Neural cell (in vitro differentiated cells): ENCODE data around the gene PIP4K2A. TPM values are rescaled to one million over a fixed set of nuclear protein-coding genes. Genes with fewer than 3 reads are reported as not detected.

Experiments used
- H2AFZ ChIP-seq: fragments of 200-600, 300-800 bp; sonication (generic), shearing (Covaris generic); 2 replicates; pipeline ENCODE4 v1.6.0; 2014; ENCODE audit warnings: low read depth, mild to moderate bottlenecking, antibody characterized with exemption, low read length, moderate library complexity
- H3F3A ChIP-seq: fragments of 200-600 bp; shearing (Covaris generic); 2 replicates; pipeline ENCODE4 v1.6.1; 2016; ENCODE audit warnings: mild to moderate bottlenecking, moderate library complexity, mixed read lengths, antibody characterized with exemption, low read length; ENCODE audit not compliant: insufficient read depth, poor library complexity, severe bottlenecking
- H3K27ac ChIP-seq: fragments of 200-600, 300-800 bp; sonication (generic), shearing (Covaris generic); 2 replicates; pipeline ENCODE4 v1.5.1; 2014; ENCODE audit warnings: mild to moderate bottlenecking, low read length, moderate library complexity
- H3K27me3 ChIP-seq: fragments of 300-800, 200-600 bp; sonication (generic), shearing (Covaris generic); 2 replicates; pipeline ENCODE4 v1.6.0; 2014; ENCODE audit warnings: mild to moderate bottlenecking, low read depth, low read length, moderate library complexity; ENCODE audit not compliant: insufficient read depth
- H3K36me3 ChIP-seq: fragments of 300-800, 200-600 bp; sonication (generic), shearing (Covaris generic); 2 replicates; pipeline ENCODE4 v1.5.1; 2014; ENCODE audit warnings: mild to moderate bottlenecking, antibody characterized with exemption, low read length, moderate library complexity; ENCODE audit not compliant: insufficient read depth
- H3K4me2 ChIP-seq: fragments of 300-800, 200-600 bp; sonication (generic), shearing (Covaris generic); 2 replicates; pipeline ENCODE4 v1.6.0; 2014; ENCODE audit warnings: mild to moderate bottlenecking, low read length
- H3K4me3 ChIP-seq: fragments of 300-800, 200-600 bp; sonication (generic), shearing (Covaris generic); 2 replicates; pipeline ENCODE4 v1.5.1; 2014; ENCODE audit warnings: mild to moderate bottlenecking, low read length, moderate library complexity
- H3K79me2 ChIP-seq: fragments of 200-600 bp; shearing (Covaris generic); replicated peaks from 2 replicates; pipeline ENCODE4 v1.6.0; 2014; ENCODE audit warnings: mild to moderate bottlenecking, low read length, moderate library complexity; ENCODE audit not compliant: insufficient read depth
- H3K9ac ChIP-seq: fragments of 300-800, 200-600 bp; sonication (generic), shearing (Covaris generic); 2 replicates; pipeline ENCODE4 v1.6.1; 2016; ENCODE audit warnings: mild to moderate bottlenecking, low read length, mixed read lengths
- H3K9me2 ChIP-seq: fragments of 200-600 bp; shearing (Covaris generic); 2 replicates; pipeline ENCODE4 v1.6.1; 2016; ENCODE audit warnings: mild to moderate bottlenecking, low read length, mixed read lengths; ENCODE audit not compliant: insufficient read depth
- H3K9me3 ChIP-seq: fragments of 200-600, 300-800 bp; sonication (generic), shearing (Covaris generic); 2 replicates; pipeline ENCODE4 v1.6.1; 2016; ENCODE audit warnings: mild to moderate bottlenecking, mixed run types, low read length, moderate library complexity, mixed read lengths
- H4K20me1 ChIP-seq: fragments of 200-600 bp; shearing (Covaris generic); 2 replicates; pipeline ENCODE4 v1.6.1; 2016; ENCODE audit warnings: mild to moderate bottlenecking, mixed run types; ENCODE audit not compliant: insufficient read depth
- EP300 ChIP-seq: fragments of 450-650 bp; conservative IDR thresholded peaks from 2 replicates; pipeline ENCODE4 v1.6.1; 2014; ENCODE audit warnings: antibody characterized with exemption, mild to moderate bottlenecking, moderate library complexity; ENCODE audit not compliant: poor library complexity, severe bottlenecking
- EZH2 ChIP-seq: fragments of 200-600, 300-800 bp; shearing (Covaris generic), sonication (generic); IDR thresholded peaks from 2 replicates; pipeline ENCODE4 v1.6.1; 2014; ENCODE audit warnings: antibody characterized with exemption, low read length, borderline replicate concordance, mild to moderate bottlenecking; ENCODE audit not compliant: insufficient read depth, poor library complexity, severe bottlenecking
- MXI1 ChIP-seq: fragments of 450-650 bp; conservative IDR thresholded peaks from 2 replicates; pipeline ENCODE4 v1.6.1; 2014; ENCODE audit warnings: antibody characterized with exemption, mild to moderate bottlenecking; ENCODE audit not compliant: poor library complexity, severe bottlenecking
- POLR2AphosphoS5 ChIP-seq: IDR thresholded peaks from 2 replicates; pipeline ENCODE4 v1.6.1; 2012
- RAD21 ChIP-seq: fragments of 450-650 bp; conservative IDR thresholded peaks from 2 replicates; pipeline ENCODE4 v1.6.1; 2014; ENCODE audit warnings: antibody characterized with exemption, mild to moderate bottlenecking, moderate library complexity
- SMC3 ChIP-seq: fragments of 450-650 bp; conservative IDR thresholded peaks from 2 replicates; pipeline ENCODE4 v1.6.1; 2014; ENCODE audit warnings: antibody characterized with exemption, mild to moderate bottlenecking, moderate library complexity; ENCODE audit not compliant: poor library complexity
- TAF1 ChIP-seq: IDR thresholded peaks from 2 replicates; pipeline ENCODE4 v1.6.1; 2012; ENCODE audit warnings: low read depth
- polyA plus RNA-seq: library from polyadenylated mRNA; depleted of rRNA; stranded (reverse); fragments of >200 nt; gene quantifications from 2 replicates; pipeline ENCODE4 v1.2.3, GENCODE V29; 2014
- TF ChIP-seq, protein P1 (sequence below): IDR thresholded peaks from 2 replicates; pipeline ENCODE4 v1.6.1; 2012; ENCODE audit warnings: borderline replicate concordance
- TF ChIP-seq, protein P2 (sequence below): fragments of 450-650 bp; IDR thresholded peaks from 2 replicates; pipeline ENCODE4 v1.5.1; 2014; ENCODE audit warnings: antibody characterized with exemption, mild to moderate bottlenecking, moderate library complexity; ENCODE audit not compliant: poor library complexity, severe bottlenecking

Gene PIP4K2A
- polyA plus RNA-seq, 1 donor from 2014 or later = 12.6 TPM

DNA sequence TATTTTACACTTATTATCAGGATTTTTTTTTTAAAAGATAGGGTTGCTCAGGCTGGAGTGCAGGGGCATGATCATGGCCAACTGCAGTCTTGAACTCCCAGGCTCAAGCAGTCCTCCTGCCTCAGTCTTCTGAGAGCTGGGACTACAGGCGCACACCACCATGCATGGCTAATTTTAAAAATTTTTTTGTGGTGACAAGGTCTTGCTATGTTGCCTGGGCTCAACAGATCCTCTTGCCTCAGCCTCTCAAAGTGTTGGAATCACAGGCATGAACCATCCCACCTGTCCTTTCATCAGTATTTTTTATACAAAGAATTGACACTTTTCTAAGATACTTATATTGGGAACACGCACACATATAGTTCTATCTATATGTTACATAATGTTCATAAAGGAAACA is 99.3 kb downstream of the PIP4K2A start:
- H3K4me2 ChIP-seq = no peak overlapping the region
- H3F3A ChIP-seq = no peaks in the 10 kb centered on the region
- H3K9ac ChIP-seq = no peak overlapping the region
- H3K27me3 ChIP-seq = no peaks in the 10 kb centered on the region
- no peaks in the 10 kb centered on the region for H4K20me1 ChIP-seq
- TF ChIP-seq EZH2 (no peak), POLR2AphosphoS5 (no peak), RAD21 (no peak), EP300 (no peak), SMC3 (no peak), MXI1 (no peak), TAF1 (no peak)
- TF ChIP-seq, protein P1, sequence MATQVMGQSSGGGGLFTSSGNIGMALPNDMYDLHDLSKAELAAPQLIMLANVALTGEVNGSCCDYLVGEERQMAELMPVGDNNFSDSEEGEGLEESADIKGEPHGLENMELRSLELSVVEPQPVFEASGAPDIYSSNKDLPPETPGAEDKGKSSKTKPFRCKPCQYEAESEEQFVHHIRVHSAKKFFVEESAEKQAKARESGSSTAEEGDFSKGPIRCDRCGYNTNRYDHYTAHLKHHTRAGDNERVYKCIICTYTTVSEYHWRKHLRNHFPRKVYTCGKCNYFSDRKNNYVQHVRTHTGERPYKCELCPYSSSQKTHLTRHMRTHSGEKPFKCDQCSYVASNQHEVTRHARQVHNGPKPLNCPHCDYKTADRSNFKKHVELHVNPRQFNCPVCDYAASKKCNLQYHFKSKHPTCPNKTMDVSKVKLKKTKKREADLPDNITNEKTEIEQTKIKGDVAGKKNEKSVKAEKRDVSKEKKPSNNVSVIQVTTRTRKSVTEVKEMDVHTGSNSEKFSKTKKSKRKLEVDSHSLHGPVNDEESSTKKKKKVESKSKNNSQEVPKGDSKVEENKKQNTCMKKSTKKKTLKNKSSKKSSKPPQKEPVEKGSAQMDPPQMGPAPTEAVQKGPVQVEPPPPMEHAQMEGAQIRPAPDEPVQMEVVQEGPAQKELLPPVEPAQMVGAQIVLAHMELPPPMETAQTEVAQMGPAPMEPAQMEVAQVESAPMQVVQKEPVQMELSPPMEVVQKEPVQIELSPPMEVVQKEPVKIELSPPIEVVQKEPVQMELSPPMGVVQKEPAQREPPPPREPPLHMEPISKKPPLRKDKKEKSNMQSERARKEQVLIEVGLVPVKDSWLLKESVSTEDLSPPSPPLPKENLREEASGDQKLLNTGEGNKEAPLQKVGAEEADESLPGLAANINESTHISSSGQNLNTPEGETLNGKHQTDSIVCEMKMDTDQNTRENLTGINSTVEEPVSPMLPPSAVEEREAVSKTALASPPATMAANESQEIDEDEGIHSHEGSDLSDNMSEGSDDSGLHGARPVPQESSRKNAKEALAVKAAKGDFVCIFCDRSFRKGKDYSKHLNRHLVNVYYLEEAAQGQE = no peak
- TF ChIP-seq, protein P2, sequence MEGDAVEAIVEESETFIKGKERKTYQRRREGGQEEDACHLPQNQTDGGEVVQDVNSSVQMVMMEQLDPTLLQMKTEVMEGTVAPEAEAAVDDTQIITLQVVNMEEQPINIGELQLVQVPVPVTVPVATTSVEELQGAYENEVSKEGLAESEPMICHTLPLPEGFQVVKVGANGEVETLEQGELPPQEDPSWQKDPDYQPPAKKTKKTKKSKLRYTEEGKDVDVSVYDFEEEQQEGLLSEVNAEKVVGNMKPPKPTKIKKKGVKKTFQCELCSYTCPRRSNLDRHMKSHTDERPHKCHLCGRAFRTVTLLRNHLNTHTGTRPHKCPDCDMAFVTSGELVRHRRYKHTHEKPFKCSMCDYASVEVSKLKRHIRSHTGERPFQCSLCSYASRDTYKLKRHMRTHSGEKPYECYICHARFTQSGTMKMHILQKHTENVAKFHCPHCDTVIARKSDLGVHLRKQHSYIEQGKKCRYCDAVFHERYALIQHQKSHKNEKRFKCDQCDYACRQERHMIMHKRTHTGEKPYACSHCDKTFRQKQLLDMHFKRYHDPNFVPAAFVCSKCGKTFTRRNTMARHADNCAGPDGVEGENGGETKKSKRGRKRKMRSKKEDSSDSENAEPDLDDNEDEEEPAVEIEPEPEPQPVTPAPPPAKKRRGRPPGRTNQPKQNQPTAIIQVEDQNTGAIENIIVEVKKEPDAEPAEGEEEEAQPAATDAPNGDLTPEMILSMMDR = no peak
- no peaks in the 10 kb centered on the region for H3K79me2 ChIP-seq
- no peak overlapping the region for H3K27ac ChIP-seq
- no peak overlapping the region for H2AFZ ChIP-seq
- no peaks in the 10 kb centered on the region for H3K9me2 ChIP-seq
- no peak overlapping the region for H3K4me3 ChIP-seq
- no peaks in the 10 kb centered on the region for H3K36me3 ChIP-seq
- H3K9me3 ChIP-seq = no peaks in the 10 kb centered on the region

- H4K20me1 ChIP-seq = no peaks in the 10 kb centered on the region
- H3K9me2 ChIP-seq = no peaks in the 10 kb centered on the region
- no peaks in the 10 kb centered on the region for H3K9me3 ChIP-seq
- no peaks in the 10 kb centered on the region for H3K27me3 ChIP-seq
- TF ChIP-seq, protein P1 = no peak
- no peak for TF ChIP-seq TAF1
- TF ChIP-seq EP300 = no peak
- no peak for TF ChIP-seq EZH2
- TF ChIP-seq POLR2AphosphoS5 = no peak
- no peak for TF ChIP-seq MXI1
- H2AFZ ChIP-seq = no peak overlapping the region
- H3K27ac ChIP-seq = no peak overlapping the region
- H3K79me2 ChIP-seq = no peaks in the 10 kb centered on the region
- no peaks in the 10 kb centered on the region for H3F3A ChIP-seq
- H3K36me3 ChIP-seq = no peaks in the 10 kb centered on the region
- H3K9ac ChIP-seq = no peak overlapping the region
- no peak overlapping the region for H3K4me2 ChIP-seq
- H3K4me3 ChIP-seq = no peak overlapping the region
These were observed 101.4 kb downstream of the PIP4K2A start for GRCh38 chr10:22613011-22613410.
